B cell (primary cell): Measurements from ENCODE around the gene KLHL42. TPM values are rescaled to one million over a fixed set of nuclear protein-coding genes. Genes with fewer than 3 reads are reported as not detected.

ENCODE experiments used
- ATAC-seq: fragments of 200-7000 bp; cut with Tn5 transposase; one replicate; pipeline ENCODE4 v1.10.0; 2021; ENCODE audit warnings: low read depth, mild to moderate bottlenecking, moderate number of reproducible peaks, moderate library complexity
- CTCF ChIA-PET: fragments of 350-600 bp; sonication (Branson Sonifier 250); formaldehyde crosslinking; loops from one replicate; lab custom pipeline; 2021; ENCODE audit warnings: antibody characterized with exemption, inconsistent platforms; lab: Charles Lee
- POLR2A ChIA-PET: fragments of 350-600 bp; sonication (Branson Sonifier 250); formaldehyde crosslinking; loops from one replicate; lab custom pipeline; 2021; ENCODE audit warnings: antibody characterized with exemption; lab: Charles Lee
- DNase-seq: peaks from one replicate; pipeline ENCODE4 v3.0.0; 2013
- H2AFZ ChIP-seq: 2 replicates; pipeline ENCODE4 v1.6.1; 2012; ENCODE audit warnings: mild to moderate bottlenecking, low read depth, low read length; ENCODE audit not compliant: insufficient read depth, poor library complexity, severe bottlenecking
- H3K27ac ChIP-seq, 2 donors: 1 replicate in 1 of 2; 2 replicates in 1 of 2; pipeline ENCODE4 v1.5.1; 2012 to 2013; ENCODE audit warnings: low read length in 2 of 2, mild to moderate bottlenecking in 2 of 2, moderate library complexity in 1 of 2
- H3K27me3 ChIP-seq, 4 experiments: fragments of 200-600 bp in 1 of 4; sonication (generic) in 1 of 4; replicated peaks in 1 of 4; 1 replicate in 2 of 4; 2 replicates in 2 of 4; pipeline versions ENCODE4 v1.6.1 to v1.7.0; 2013 to 2016; ENCODE audit warnings: low read length in 3 of 4, mild to moderate bottlenecking in 2 of 4, mixed read lengths in 1 of 4, moderate library complexity in 1 of 4; ENCODE audit not compliant: insufficient read depth in 4 of 4, control insufficient read depth in 3 of 4; ENCODE audit errors: control extremely low read depth in 1 of 4
- H3K36me3 ChIP-seq, 2 experiments: replicated peaks in 1 of 2; 1 replicate in 1 of 2; 2 replicates in 1 of 2; pipeline versions ENCODE4 v1.6.1 to v1.7.1; 2013; ENCODE audit warnings: low read length in 1 of 2; ENCODE audit not compliant: insufficient read depth in 2 of 2, control insufficient read depth in 1 of 2; ENCODE audit errors: control extremely low read depth in 1 of 2, extremely low read depth in 1 of 2
- H3K4me1 ChIP-seq, 2 donors: fragments of 200-600 bp in 1 of 2; sonication (generic) in 1 of 2; 1 replicate in 1 of 2; 2 replicates in 1 of 2; pipeline versions ENCODE4 v1.5.1 to v1.6.1; 2013 to 2017; ENCODE audit warnings: low read length in 2 of 2; ENCODE audit not compliant: control insufficient read depth in 2 of 2, insufficient read depth in 2 of 2
- H3K4me2 ChIP-seq: replicated peaks from 2 replicates; pipeline ENCODE3; 2012; ENCODE audit warnings: mild to moderate bottlenecking, low read depth, low read length; ENCODE audit not compliant: poor library complexity, severe bottlenecking
- H3K4me3 ChIP-seq, 5 experiments: fragments of 200-600 bp in 1 of 5; sonication (generic) in 1 of 5; 1 replicate in 3 of 5; 2 replicates in 2 of 5; pipeline versions ENCODE4 v1.5.1 to v1.7.0; 2011 to 2016; ENCODE audit warnings: low read length in 4 of 5, mild to moderate bottlenecking in 4 of 5, low read depth in 2 of 5, control low read depth in 1 of 5, moderate library complexity in 1 of 5; ENCODE audit not compliant: insufficient read depth in 1 of 5; ENCODE audit errors: control extremely low read depth in 1 of 5, extremely low read depth in 1 of 5
- H3K79me2 ChIP-seq: fragments of 200-600 bp; sonication (generic); one replicate; pipeline ENCODE4 v1.6.0; 2016; ENCODE audit warnings: low read length; ENCODE audit not compliant: control insufficient read depth, insufficient read depth
- H3K9ac ChIP-seq: fragments of 200-600 bp; sonication (generic); 2 replicates; pipeline ENCODE4 v1.6.1; 2017; ENCODE audit warnings: mild to moderate bottlenecking, low read length, moderate library complexity
- H3K9me3 ChIP-seq, 3 donors: one replicate each; pipeline versions ENCODE4 v1.6.1 to v1.7.1; 2013; ENCODE audit warnings: low read length in 2 of 3; ENCODE audit not compliant: control insufficient read depth in 2 of 3, insufficient read depth in 1 of 3; ENCODE audit errors: control extremely low read depth in 1 of 3
- H4K20me1 ChIP-seq: 2 replicates; pipeline ENCODE4 v1.6.0; 2012; ENCODE audit warnings: mild to moderate bottlenecking, low read length; ENCODE audit not compliant: insufficient read depth, control insufficient read depth, poor library complexity, severe bottlenecking
- H3K27ac Mint-ChIP-seq: one replicate; pipeline ENCODE4 v1.8.0; 2021; ENCODE audit warnings: mixed read lengths
- H3K27me3 Mint-ChIP-seq: one replicate; pipeline ENCODE4 v1.8.0; 2021; ENCODE audit warnings: mixed read lengths
- H3K4me1 Mint-ChIP-seq: one replicate; pipeline ENCODE4 v1.8.0; 2021; ENCODE audit warnings: mixed read lengths
- H3K4me3 Mint-ChIP-seq: one replicate; pipeline ENCODE4 v1.8.0; 2021; ENCODE audit warnings: mixed read lengths
- H3K9me3 Mint-ChIP-seq: one replicate; pipeline ENCODE4 v1.8.0; 2022; ENCODE audit warnings: mixed read lengths; ENCODE audit not compliant: insufficient read depth
- EZH2 ChIP-seq: IDR thresholded peaks from 2 replicates; pipeline ENCODE4 v1.6.1; 2012; ENCODE audit warnings: borderline replicate concordance, low read depth, mild to moderate bottlenecking, moderate library complexity, low read length; ENCODE audit not compliant: insufficient read depth, poor library complexity, severe bottlenecking
- WGBS: methylation state at CpG from one replicate; pipeline ENCODE4 v1.1.5; 2013; ENCODE audit warnings: missing lambda C conversion rate; ENCODE audit not compliant: insufficient coverage; 5-methylcytosine and 5-hydroxymethylcytosine counted together
- intact Hi-C: fragments of 100-400 bp; cut with micrococcal nuclease; formaldehyde crosslinking; loops from one replicate; pipeline ENCODE4 v1.10.0; 2022
- polyA plus RNA-seq: library from polyadenylated mRNA; depleted of rRNA; stranded (reverse); fragments of >200 nt; gene quantifications from 2 replicates; pipeline ENCODE4 v1.2.3, GENCODE V29; 2012
- total RNA-seq, 2 donors: library from RNA; stranded (reverse); fragments of 120-200 nt in 1 of 2; gene quantifications; 1 replicate in 1 of 2; 2 replicates in 1 of 2; pipeline versions ENCODE4 v1.2.3 to v1.2.4, GENCODE V29; 2013 to 2022
- TF ChIP-seq, protein P1 (sequence below): fragments of 200-600 bp; IDR thresholded peaks from one replicate; pipeline ENCODE4 v1.8.0; 2022; ENCODE audit warnings: antibody characterized with exemption, mild to moderate bottlenecking

KLHL42 gene
- total and polyA plus RNA-seq, 2 donors (not counting 1 experiment from before 2014, with no cell fraction given) = 11.5 to 20.5 TPM

DNA sequence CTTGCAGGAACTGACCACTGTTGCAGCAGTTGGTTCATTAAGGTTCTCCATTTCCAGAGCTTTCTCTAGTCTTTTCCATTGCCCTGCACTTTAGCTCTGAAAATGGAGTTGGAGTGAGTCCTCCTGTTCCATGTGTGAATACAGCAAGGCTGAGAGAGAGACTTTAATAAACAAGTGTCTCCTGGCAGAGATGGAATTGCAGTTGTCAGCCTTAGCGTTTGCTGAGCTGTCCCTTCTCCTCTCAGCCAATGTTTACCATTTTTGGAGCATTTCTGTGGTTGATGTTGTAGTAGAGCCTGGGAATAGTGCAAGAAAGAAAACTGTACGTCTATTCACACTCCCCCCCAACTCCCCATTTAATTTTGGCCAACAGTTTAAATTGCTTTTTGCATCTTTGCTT, 7.5 kb downstream of the KLHL42 start:
- ChIA-PET POLR2A (interaction anchor here (0.7 kb wide), 1 partner anchor 51 kb away, joined by 5 read pairs; no protein-coding TSS in a partner anchor), CTCF (no interaction called here)
- H3K4me3 ChIP-seq = no peak overlapping the region
- no peaks in the 10 kb centered on the region for H3K9me3 Mint-ChIP-seq
- no peak overlapping the region for H3K9ac ChIP-seq
- H3K27ac ChIP-seq = no peak overlapping the region
- H3K27me3 Mint-ChIP-seq = no peaks in the 10 kb centered on the region
- peaks cover 0 to 13% of the 10 kb centered on the region in 2 experiments for H3K36me3 ChIP-seq
- H4K20me1 ChIP-seq = peaks cover 6% of the 10 kb centered on the region
- WGBS = no CpG with 5 or more reads among the region's 2 CpGs
- ATAC-seq (no peak), DNase-seq (no peak)
- peaks cover 14% of the 10 kb centered on the region for H3K4me1 Mint-ChIP-seq
- intact Hi-C loops = loop anchor here (10.0 kb wide), 1 partner anchor 263 kb away; the partner anchor contains the start of gene PPFIBP1
- H3K9me3 ChIP-seq = no peaks in the 10 kb centered on the region
- no peak overlapping the region for H3K4me3 Mint-ChIP-seq
- peaks cover 18% of the 10 kb centered on the region for H3K79me2 ChIP-seq
- H3K4me2 ChIP-seq = no peak overlapping the region
- TF ChIP-seq EZH2 = no peak
- TF ChIP-seq, protein P1, sequence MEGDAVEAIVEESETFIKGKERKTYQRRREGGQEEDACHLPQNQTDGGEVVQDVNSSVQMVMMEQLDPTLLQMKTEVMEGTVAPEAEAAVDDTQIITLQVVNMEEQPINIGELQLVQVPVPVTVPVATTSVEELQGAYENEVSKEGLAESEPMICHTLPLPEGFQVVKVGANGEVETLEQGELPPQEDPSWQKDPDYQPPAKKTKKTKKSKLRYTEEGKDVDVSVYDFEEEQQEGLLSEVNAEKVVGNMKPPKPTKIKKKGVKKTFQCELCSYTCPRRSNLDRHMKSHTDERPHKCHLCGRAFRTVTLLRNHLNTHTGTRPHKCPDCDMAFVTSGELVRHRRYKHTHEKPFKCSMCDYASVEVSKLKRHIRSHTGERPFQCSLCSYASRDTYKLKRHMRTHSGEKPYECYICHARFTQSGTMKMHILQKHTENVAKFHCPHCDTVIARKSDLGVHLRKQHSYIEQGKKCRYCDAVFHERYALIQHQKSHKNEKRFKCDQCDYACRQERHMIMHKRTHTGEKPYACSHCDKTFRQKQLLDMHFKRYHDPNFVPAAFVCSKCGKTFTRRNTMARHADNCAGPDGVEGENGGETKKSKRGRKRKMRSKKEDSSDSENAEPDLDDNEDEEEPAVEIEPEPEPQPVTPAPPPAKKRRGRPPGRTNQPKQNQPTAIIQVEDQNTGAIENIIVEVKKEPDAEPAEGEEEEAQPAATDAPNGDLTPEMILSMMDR = no peak
- no peak overlapping the region for H3K27ac Mint-ChIP-seq
- no peaks in the 10 kb centered on the region for H3K4me1 ChIP-seq
- no peak overlapping the region for H2AFZ ChIP-seq
- no peaks in the 10 kb centered on the region for H3K27me3 ChIP-seq

DNA sequence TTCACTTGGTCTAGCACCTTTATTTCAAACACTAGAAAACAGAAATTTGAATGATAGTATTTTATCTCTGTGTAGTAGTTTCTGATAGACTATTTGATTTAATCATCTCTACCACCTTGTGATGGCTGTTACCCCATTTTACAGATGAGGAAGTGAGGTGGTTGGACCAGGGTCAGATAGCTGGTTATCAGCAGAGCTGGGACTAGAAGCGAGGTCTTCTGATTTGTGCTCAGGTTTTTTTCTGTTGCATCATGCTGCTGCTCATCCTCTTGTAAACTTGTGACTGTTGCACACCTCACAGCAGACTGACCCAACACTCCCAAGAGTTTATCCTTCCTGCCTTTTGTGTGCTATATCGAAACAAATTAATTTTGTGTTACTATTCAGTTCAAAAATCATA, 10.1 kb downstream of the KLHL42 start:
- Mint-ChIP-seq H3K27ac (no peak overlapping the region), H3K9me3 (no peaks in the 10 kb centered on the region), H3K4me1 (peaks cover 8% of the 10 kb centered on the region), H3K27me3 (no peaks in the 10 kb centered on the region), H3K4me3 (no peak overlapping the region)
- no peak overlapping the region for H2AFZ ChIP-seq
- ChIA-PET CTCF (no interaction called here), POLR2A (no interaction called here)
- ATAC-seq = no peak
- H3K27me3 ChIP-seq = no peaks in the 10 kb centered on the region
- no peaks in the 10 kb centered on the region for H3K9me3 ChIP-seq
- peaks cover 6% of the 10 kb centered on the region for H4K20me1 ChIP-seq
- no peak overlapping the region for H3K4me2 ChIP-seq
- H3K79me2 ChIP-seq = peaks cover 12% of the 10 kb centered on the region
- peaks cover 0 to 27% of the 10 kb centered on the region in 2 experiments for H3K36me3 ChIP-seq
- H3K4me1 ChIP-seq = no peaks in the 10 kb centered on the region
- no peak overlapping the region for H3K4me3 ChIP-seq
- TF ChIP-seq EZH2 = no peak
- TF ChIP-seq, protein P1 = no peak
- DNase-seq = no peak
- WGBS = 100% methylated on average over 1 of the region's 2 CpGs
- intact Hi-C loops = no loop called here
- H3K9ac ChIP-seq = no peak overlapping the region
- no peak overlapping the region for H3K27ac ChIP-seq
